KMS-11 (cell line): Measurements from ENCODE around the gene IMMT.

ENCODE experiments used
- H2AFZ ChIP-seq: fragments of 200-600 bp; sonication (generic); 2 replicates; pipeline ENCODE4 v1.6.1; 2016; ENCODE audit warnings: antibody characterized with exemption, mixed run types, low read depth
- H3K27ac ChIP-seq: fragments of 200-600 bp; sonication (generic); 2 replicates; pipeline ENCODE4 v1.6.1; 2016; ENCODE audit warnings: mild to moderate bottlenecking, mixed run types
- H3K27me3 ChIP-seq: fragments of 200-600 bp; sonication (generic); 2 replicates; pipeline ENCODE4 v1.6.1; 2017; ENCODE audit warnings: mild to moderate bottlenecking, low read depth, mixed run types, moderate library complexity; ENCODE audit not compliant: insufficient read depth
- H3K36me3 ChIP-seq: fragments of 200-600 bp; sonication (generic); 2 replicates; pipeline ENCODE4 v1.6.1; 2017; ENCODE audit warnings: mild to moderate bottlenecking, mixed run types; ENCODE audit not compliant: insufficient read depth
- H3K4me1 ChIP-seq: fragments of 200-600 bp; sonication (generic); 2 replicates; pipeline ENCODE4 v1.6.1; 2016; ENCODE audit warnings: mild to moderate bottlenecking, low read depth, mixed run types; ENCODE audit not compliant: poor library complexity, severe bottlenecking
- H3K4me2 ChIP-seq: fragments of 200-600 bp; sonication (generic); 2 replicates; pipeline ENCODE4 v1.7.0; 2016; ENCODE audit warnings: mild to moderate bottlenecking, mixed run types
- H3K4me3 ChIP-seq: fragments of 200-600 bp; sonication (generic); IDR thresholded peaks from 2 replicates; pipeline ENCODE4 v1.6.1; 2017; ENCODE audit warnings: low read depth, low read length, mixed read lengths; ENCODE audit not compliant: insufficient read depth
- H3K79me2 ChIP-seq: fragments of 200-600 bp; sonication (generic); 2 replicates; pipeline ENCODE4 v1.6.1; 2016; ENCODE audit warnings: low read depth, mixed run types; ENCODE audit not compliant: insufficient read depth
- H3K9ac ChIP-seq: fragments of 200-600 bp; sonication (generic); 2 replicates; pipeline ENCODE4 v1.6.1; 2016; ENCODE audit warnings: mild to moderate bottlenecking, mixed run types
- H4K20me1 ChIP-seq: fragments of 200-600 bp; sonication (generic); 2 replicates; pipeline ENCODE4 v1.6.1; 2016; ENCODE audit warnings: mild to moderate bottlenecking, mixed run types; ENCODE audit not compliant: insufficient read depth
- TF ChIP-seq, protein P1 (sequence below): fragments of 200-600 bp; sonication (generic); conservative IDR thresholded peaks from 2 replicates; pipeline ENCODE4 v1.6.1; 2017; ENCODE audit warnings: low read depth, mild to moderate bottlenecking, antibody characterized with exemption, low read length, moderate library complexity, mixed read lengths

IMMT gene

GRCh38 chr2:86211033-86211795 lies 16.0 kb upstream of the IMMT start:
- H4K20me1 ChIP-seq, result no peaks in the 10 kb centered on the region
- no peak overlapping the region for H2AFZ ChIP-seq
- H3K27me3 ChIP-seq, result no peaks in the 10 kb centered on the region
- no peak overlapping the region for H3K4me3 ChIP-seq
- H3K79me2 ChIP-seq, result no peaks in the 10 kb centered on the region
- TF ChIP-seq, protein P1, sequence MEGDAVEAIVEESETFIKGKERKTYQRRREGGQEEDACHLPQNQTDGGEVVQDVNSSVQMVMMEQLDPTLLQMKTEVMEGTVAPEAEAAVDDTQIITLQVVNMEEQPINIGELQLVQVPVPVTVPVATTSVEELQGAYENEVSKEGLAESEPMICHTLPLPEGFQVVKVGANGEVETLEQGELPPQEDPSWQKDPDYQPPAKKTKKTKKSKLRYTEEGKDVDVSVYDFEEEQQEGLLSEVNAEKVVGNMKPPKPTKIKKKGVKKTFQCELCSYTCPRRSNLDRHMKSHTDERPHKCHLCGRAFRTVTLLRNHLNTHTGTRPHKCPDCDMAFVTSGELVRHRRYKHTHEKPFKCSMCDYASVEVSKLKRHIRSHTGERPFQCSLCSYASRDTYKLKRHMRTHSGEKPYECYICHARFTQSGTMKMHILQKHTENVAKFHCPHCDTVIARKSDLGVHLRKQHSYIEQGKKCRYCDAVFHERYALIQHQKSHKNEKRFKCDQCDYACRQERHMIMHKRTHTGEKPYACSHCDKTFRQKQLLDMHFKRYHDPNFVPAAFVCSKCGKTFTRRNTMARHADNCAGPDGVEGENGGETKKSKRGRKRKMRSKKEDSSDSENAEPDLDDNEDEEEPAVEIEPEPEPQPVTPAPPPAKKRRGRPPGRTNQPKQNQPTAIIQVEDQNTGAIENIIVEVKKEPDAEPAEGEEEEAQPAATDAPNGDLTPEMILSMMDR, result no peak
- H3K27ac ChIP-seq, result no peak overlapping the region
- no peak overlapping the region for H3K9ac ChIP-seq
- H3K4me2 ChIP-seq, result no peak overlapping the region
- peaks cover 14% of the 10 kb centered on the region; the same call in 1 of the 2 replicates for H3K36me3 ChIP-seq
- H3K4me1 ChIP-seq, result no peaks in the 10 kb centered on the region

DNA sequence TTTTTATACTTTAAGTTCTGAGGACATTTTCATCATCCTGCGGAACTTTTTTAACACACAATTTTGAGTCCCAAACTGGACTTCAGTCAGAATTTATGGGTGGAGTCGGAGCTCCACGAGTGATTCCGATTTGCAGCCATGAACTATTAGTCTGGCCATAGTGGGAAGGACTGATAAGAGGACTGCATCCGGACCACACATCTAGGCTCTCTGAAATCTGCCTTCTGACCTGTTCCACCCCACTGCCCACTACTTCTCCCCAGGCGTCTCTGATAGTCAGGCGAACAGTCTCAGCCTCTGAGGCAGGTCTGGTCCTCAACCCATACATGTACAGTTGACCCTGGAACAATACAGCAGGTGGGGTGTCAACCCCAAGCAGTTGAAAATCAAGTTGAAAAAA lies 9.2 kb upstream of the IMMT start:
- TF ChIP-seq, protein P1, result no peak
- Histone ChIP-seq H3K4me1 (peaks cover 26% of the 10 kb centered on the region), H3K79me2 (peaks cover 45% of the 10 kb centered on the region), H3K27me3 (no peaks in the 10 kb centered on the region), H3K9ac (no peak overlapping the region), H2AFZ (no peak overlapping the region), H3K36me3 (peaks cover 8% of the 10 kb centered on the region; the same call in 1 of the 2 replicates), H3K4me3 (no peak overlapping the region), H3K27ac (no peak overlapping the region), H3K4me2 (no peak overlapping the region), H4K20me1 (no peaks in the 10 kb centered on the region)

DNA sequence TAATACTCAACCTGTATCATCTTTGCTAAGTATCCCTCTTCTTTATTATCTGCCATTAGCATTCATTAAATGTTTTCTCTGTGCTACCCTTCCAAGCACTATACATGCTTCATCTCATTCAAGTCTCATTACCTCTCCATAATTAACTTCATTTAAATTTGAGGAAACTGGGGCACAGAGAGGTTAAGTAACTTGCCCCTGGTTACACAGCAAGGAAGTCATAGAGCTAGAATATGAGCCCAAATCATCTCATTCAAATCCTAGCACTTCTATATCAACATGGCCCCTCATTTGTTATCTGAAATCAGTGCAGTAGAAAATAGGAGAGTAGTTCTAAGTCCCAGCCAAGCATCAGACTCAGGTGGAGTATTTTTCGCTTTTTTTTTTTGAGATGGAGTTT lies 8.4 kb upstream of the IMMT start:
- Histone ChIP-seq H3K9ac (no peak overlapping the region), H3K36me3 (peaks cover 6% of the 10 kb centered on the region; the same call in 1 of the 2 replicates), H3K4me1 (peaks cover 28% of the 10 kb centered on the region), H4K20me1 (no peaks in the 10 kb centered on the region), H3K27me3 (no peaks in the 10 kb centered on the region), H3K4me3 (no peak overlapping the region), H3K79me2 (peaks cover 47% of the 10 kb centered on the region), H2AFZ (no peak overlapping the region), H3K4me2 (no peak overlapping the region), H3K27ac (no peak overlapping the region)
- TF ChIP-seq, protein P1, result no peak

DNA sequence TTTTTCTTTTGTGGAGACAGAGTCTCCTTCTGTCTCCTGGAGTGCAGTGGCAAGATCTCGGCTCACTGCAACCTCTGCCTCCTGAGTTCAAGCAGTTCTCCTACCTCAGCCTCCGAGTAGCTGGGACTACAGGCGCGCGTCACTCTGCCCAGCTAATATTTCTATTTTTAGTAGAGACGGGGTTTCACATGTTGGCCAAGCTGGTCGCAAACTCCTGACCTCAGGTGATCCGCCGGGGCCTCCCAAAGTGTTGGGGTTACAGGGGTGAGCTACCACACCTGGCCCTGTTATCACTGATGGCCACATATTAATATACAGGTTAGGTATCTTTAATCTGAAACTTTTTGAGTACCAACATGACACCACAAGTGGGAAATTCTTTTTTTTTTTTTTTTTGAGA lies 7.4 kb upstream of the IMMT start:
- TF ChIP-seq, protein P1, result no peak
- H2AFZ ChIP-seq, result no peak overlapping the region
- no peaks in the 10 kb centered on the region; the same call in 1 of the 2 replicates for H3K36me3 ChIP-seq
- H3K4me2 ChIP-seq, result no peak overlapping the region
- no peak overlapping the region for H3K9ac ChIP-seq
- peaks cover 47% of the 10 kb centered on the region for H3K79me2 ChIP-seq
- no peak overlapping the region for H3K27ac ChIP-seq
- no peaks in the 10 kb centered on the region for H3K27me3 ChIP-seq
- peaks cover 32% of the 10 kb centered on the region for H3K4me1 ChIP-seq
- no peak overlapping the region for H3K4me3 ChIP-seq
- H4K20me1 ChIP-seq, result no peaks in the 10 kb centered on the region
